GM12874 (cell line): ENCODE results near the gene LRMDA.

Experiments
- CTCF ChIP-seq: IDR thresholded peaks from 2 replicates; pipeline ENCODE4 v1.5.1; 2011; ENCODE audit warnings: low read depth, mild to moderate bottlenecking, control low read depth, low read length, moderate library complexity; ENCODE audit not compliant: insufficient read depth

Gene LRMDA

GRCh38 chr10:76582531-76582930, 1151.1 kb downstream of the LRMDA start:
- no peak for TF ChIP-seq CTCF

- no peak for TF ChIP-seq CTCF
Measured at GRCh38 chr10:76583711-76584161, 1152.3 kb downstream of the LRMDA start.
